Measurements from ENCODE around the gene MRPS15. TPM values are rescaled to one million over a fixed set of nuclear protein-coding genes. Genes with fewer than 3 reads are reported as not detected.
A peak's percentile ranks its signal among the peaks of the same experiment; 100 is the strongest.

The MRPS15 gene
- polyA plus RNA-seq, 10 donors, result 55.5 to 61.9 (median 58.8) TPM

DNA sequence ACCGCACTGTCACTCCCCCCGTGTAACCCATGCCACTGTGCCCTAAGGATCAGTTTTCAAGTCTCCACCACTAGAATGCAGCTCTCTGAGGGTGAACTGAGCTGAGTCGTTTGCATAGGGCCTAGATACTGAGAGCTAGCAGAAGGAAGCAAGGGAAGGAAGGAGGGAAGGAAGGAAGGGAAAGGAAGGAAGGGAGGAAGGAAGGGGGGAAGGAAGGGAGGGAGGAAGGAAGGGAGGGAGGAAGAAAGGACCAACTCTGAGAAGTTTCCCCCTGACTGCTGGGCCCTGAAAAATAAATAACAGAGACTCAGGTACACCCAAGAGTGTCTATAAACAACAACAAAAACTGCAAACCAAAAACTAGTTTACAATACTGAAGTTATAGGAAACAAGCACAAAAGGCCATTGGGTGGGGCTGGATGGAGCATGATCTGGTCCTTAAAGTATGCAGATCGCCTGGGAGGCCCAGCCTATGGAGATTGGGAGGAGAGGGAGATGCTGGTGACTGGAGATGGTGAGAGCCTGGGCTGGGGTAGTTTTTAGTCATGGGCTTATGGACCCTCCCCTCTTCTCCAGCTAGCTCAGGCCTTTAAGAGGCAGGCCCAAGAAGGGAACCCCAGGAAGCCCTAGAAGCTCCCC, 1.7 kb upstream of the MRPS15 start:
- DNase-seq, result peak in 1 of 3 donors; percentile 21

DNA sequence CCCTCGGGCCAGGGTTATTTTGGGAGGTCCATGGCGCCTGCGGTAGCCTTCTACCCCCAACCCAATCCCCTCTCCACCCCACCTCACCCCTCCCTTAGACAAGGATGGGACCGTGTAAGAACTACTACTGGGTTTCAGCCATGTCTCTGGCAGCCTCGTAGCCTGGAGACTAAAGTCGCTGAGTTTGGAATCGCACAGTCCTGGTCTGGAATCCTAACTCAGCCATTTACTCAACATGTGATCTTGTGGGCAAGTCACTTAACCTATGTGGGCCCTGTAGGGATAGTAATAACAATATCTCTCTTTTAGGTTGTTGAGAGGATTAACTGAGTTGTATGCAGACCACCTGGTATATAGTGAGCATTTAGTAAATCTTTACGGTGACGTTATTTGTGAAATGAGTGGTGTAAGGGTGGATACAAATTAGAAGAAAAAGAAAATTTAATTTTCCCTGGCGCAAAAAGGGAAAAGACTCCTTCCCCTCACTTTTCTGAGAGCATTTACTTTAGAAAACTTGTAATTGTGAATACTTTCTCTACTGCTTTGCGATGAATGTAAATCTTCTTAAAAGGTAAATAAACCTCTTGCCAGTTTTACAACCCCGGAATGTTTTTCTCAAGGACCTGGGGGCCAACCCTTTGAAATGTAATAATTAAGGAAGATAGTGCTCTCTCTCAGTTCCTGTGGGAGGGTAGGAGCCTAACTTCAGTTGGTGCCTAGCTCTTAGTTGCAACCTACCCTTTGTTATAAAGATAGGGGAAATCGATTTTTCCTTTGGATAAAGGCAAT, 615 bp upstream of the MRPS15 start:
- no peak for DNase-seq

DNA sequence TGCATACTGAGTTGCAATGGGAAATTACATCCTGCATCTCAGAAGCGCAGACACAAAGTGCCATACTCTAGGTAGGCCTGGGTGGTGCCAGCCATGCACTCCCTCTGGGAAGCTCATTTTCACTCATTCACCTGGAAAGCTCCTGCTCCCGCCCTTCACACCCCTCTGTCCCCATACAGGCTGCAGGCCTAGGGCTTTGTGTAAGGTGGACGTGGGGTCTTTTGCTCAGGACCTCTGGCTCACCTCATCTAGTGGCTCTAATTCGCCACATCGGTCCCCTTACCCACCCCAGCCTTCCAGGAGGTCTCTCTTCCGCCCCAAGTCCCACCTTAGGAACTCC, 751 bp downstream of the MRPS15 start:
- DNase-seq, result no peak

DNA sequence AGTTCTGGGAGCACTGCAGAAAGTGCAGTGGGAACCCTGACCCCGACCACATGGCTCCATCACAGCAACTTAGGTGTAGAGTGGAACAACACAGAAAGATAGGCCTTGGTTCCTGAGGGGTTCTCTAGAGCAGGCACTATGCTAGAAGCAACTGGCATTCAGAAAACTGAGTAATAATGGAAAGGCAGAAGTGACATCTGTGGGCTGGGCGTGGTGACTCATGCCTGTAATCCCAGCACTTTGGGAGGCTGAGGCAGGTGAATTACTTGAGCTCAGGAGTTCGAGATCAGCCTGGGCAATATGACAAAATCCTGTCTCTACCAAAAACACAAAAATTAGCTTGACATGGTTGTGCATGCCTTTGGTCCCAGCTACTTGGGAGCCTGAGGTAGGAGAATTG, 5.3 kb downstream of the MRPS15 start:
- DNase-seq, result no peak

DNA sequence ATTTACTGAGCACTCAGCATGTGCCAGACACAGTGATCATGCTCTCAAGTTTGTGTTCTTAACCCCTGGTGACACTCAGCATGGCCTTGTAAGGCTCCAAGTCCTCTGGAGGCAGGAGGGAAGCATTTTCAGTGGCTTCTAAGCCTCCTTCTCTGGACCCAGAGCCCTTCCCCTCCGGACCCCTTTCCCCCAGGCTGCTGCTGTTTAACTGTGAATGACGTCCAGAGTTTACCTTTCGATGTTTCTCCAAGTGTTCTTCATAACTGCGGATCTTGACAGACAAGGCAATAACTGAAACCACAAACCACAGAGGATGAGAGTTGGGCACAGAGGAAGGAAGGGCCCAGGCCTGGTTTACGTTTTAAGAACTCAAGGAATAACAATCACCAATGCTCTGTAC, 6.5 kb downstream of the MRPS15 start:
- no peak for DNase-seq

DNA sequence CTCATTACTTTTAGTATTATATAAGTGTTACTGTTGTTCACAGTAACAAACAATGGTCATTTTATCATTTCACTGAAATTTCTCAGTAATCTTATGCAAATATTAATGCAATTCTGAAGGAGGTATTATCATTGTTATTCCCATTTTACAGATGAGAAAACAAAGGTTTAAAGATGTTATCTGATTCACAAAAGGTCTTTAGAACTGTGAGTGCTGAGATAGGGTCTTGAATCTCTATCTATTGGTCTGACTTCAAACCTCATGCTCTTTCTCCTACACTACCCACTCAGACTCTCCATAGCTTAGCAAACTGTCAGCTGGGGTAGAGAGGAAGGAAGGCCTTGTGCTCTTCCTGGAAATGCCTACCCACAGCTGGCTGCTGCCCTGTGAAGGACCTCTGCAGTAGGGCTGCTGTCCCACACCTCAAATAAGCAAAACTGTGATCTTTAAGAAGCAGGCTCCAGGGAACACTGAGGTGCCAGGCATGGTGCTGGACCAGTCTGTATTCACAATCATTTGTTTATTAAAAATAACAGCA, 7.7 kb downstream of the MRPS15 start:
- DNase-seq, result no peak

DNA sequence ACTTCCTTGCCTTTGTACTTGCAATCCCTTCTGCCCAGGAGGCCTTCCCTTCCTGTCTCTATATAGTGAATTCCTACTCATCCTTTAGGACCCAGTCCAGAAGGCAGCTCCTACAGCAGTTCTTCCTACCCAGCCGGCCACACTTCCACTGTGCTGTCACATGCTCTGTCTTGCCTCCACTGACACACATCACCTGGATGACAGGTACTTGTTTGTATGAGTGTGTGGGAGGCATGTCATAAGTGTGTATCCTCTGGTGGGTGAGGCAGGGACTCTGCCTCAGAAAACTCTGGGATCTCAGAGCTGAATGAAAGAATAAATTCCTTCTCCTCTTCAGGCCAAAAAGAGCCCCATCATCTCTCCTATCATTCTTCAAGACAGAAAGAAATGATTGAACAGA, 8.8 kb downstream of the MRPS15 start:
- DNase-seq, result no peak

DNA sequence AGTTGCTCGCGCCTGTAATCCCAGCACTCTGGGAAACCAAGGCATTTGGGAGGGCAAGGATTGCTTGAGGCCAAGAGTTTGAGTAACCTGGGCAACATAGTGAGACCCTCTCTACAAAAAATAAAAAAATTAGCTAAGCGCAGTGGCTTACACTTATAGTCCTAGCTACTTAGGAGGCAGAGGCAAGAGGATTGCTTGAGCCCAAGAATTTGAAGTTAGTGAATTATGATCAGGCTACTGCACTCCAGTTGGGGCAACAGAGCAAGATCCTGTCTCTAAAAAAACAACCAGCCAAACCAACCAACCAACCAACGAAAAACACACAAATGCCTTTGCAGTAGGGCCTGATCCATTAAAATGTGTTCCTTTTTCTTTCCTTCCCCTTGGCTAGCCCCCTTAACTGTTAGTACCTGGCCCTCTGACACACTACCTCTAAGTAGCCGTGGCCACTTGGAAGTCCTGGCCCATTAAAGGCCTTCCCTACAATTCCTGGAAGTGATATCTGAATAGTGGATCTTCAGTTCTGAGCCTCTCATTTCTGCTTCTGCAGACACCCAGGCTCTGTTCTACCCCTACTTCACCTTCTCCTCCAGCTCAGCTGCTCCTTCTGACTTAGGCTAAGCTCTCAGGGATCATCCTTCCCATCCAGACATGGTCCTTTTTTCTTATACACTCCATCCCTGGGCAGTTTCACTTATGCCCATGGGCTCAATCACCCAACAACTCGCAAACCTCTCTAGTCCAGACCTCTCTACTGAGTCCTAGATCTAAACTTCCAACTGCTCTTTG, 10.4 kb downstream of the MRPS15 start:
- no peak for DNase-seq

DNA sequence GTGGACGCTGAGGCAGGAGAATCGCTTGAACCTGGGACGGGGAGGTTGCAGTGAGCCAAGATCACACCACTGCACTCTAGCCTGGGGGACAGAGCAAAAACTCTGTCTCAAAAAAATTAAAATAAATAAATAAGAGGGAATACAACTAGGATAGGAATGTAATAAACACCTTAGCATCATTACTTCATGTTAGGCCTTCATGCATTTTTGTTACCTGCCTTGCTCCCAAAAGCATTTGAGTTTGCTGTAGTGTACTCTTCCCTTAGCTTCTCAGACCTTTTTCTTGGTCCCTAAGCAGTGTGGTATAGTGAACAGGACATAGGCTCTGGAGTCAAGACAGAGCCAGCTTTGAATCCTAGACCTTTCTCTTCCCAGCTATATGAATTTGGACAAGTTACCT, 11.1 kb downstream of the MRPS15 start:
- no peak for DNase-seq

DNA sequence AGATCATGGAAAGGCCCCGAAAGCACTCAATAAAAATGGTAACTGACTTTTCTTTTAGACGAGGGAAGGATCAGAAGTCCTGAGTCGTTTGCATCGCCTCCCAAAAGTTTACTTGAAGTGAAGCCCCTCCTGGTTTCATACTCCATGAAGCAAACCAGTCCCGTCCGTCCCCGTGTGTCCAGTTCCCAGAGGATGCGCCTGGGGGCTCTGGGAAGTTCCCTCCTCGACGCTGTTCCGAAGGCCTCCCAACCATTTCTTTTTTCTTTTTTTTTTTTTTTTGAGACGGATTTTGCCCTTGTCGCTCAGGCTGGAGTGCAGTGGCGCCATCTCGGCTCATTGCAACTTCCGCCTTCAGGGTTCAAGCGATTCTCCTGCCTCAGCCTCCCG, 13.3 kb downstream of the MRPS15 start:
- no peak for DNase-seq

DNA sequence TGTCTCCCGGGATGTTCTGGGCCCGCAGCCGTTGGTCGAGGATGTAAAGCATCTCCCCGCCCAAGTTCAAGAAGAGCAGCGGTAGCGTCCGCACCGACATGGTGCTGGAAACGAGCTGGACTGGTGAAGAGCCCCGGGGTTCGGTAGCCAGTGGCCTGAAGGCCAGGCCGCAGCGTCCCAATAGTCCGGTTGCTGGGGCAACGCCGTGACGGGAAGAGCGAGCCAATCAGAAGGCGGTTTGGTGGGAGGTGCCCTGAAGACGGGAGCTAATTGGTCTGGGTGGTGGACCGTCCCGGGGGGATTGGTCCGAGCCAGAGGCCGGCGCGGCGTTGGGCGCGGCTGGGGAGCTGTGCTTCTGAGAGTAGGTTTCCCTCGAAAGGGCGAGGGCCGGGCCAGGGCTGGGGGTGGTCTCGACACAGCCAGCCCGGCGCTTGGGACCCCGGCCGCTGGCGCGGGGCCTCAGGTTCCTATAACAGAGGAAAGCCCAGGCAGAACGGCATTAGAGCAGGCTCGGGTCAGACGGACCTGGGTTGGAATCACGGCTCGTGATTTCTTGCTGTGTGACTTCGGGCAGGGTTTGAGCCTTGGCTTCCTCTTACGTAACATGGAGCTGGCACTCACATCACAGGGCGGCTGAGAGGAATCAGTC, 13.8 kb downstream of the MRPS15 start, which contains the start of gene OSCP1:
OSCP1 (minus strand) TSS at position 182 of the 649 bp plus-strand sequence; CDS start at position 100, 82 bp downstream.
- peak; percentile 96 to 98 (median 97) for DNase-seq

DNA sequence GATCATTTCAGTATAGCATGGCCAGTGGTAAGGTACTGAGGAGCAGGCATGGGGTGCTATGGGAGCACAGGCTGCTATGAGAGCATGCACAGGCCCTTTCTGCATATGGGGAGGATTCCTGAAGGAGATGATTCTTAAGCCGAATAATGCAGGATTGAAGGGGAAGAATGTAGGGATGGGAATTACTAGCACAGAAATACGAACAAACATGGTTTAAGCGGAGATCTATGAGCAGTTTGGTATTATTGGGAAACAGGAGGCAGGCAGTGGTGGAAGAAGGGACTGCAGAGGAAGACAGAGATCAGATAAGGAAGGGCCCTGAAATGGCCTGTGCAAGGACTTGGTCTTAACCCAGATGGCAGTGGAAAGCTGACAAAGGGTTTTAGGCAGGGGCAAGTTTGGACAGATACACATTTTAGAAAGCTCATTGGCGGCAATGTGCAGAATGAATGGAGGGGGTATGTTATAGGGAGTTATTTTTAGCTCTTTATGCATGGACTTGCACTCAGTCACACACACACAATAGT, 15.6 kb downstream of the MRPS15 start:
- DNase-seq, result no peak

DNA sequence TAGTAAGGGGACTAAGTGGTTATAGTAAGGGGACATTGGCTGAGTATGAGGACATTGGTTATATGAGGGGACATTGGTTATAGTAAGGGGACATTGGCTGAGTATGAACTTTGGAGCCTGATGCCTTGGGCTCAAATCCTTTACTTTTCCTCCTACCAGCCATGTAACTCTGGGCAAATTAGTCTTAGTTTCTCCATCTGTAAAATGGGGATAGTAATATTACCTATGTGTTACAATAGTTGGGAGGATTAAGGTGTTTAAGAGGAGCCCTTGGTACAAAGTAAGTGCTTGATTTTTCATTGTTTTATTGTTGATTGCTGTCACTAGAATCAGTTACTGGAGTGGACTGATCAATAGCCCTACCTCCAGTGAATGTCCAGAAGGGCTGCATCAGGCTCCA, 16.7 kb downstream of the MRPS15 start:
- DNase-seq, result no peak

DNA sequence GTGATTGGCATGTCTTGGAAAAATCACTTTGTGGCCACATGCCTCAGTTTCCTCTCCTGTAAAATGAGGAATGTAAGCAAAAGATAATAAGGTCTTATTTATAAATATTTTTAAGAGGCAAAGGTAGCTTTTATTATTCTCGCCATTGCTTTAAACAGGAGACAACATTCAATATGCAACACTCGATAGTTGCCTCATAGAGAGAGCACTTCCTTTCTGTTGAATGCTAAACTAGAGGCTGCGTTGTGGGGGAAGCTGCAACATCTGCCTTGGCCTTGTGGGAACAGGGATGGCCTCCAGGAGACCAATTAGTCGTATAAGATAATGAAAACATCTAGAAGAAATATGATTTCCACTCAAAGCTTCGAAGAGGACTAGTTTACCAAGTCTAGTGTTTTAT, 17.4 kb downstream of the MRPS15 start:
- DNase-seq, result no peak

DNA sequence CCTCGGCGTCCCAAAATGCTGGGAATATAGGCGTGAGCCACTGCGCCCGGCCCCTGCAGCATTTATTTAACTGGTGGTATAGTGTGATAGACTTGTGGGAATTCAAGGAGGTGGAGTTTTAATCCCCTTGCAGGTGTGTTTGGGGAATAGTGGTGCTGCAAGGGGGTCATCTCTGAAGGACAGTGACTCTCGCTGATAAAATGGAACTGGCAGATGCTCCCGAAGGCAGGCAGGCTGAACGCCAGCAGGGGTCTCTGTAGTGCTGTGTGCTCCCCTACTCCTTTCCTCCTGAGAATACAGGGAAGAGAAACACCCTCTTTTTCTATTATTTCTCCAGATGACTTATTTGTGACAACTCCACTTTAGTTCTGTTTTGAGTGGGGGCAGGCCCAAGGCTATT, 17.9 kb downstream of the MRPS15 start:
- peak in 1 of 3 donors; percentile 22 for DNase-seq

DNA sequence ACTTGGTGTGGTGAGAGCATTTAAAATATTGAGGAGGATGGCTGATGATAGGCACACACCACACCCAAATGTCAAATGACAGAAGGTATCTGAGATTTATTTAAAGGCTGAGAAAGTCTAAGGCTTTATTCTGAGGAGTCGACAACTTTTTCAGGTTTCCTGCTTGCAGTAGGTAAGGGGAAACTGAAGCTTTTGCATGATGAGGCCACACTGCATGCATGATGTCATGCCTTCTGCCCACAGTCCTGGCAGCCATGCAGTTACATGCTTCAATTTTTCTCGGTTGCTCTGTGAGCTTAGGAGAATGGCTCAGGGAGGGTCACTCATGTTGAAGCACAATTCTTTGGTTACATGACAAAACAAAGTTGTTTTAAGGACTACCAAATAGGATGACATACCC, 20.9 kb downstream of the MRPS15 start:
- DNase-seq, result no peak

DNA sequence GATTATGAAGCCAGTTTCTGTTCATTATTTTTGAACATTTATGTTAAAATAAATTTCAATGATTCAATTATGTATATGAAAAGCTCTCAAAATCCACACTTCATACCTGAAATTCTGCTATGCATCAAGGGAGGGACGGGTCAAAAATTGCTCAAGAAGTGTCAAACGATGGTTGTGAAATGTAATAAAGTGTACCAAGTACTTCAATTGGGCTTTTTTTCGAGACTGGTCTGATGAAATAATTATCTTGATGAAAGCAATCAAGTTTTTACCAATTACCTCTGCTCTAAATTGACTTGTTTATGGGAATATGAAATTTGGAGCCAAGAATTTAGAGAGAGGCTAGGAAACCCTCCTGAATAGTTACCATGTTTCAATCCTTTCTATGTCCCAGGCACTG, 21.8 kb downstream of the MRPS15 start:
- DNase-seq, result no peak

DNA sequence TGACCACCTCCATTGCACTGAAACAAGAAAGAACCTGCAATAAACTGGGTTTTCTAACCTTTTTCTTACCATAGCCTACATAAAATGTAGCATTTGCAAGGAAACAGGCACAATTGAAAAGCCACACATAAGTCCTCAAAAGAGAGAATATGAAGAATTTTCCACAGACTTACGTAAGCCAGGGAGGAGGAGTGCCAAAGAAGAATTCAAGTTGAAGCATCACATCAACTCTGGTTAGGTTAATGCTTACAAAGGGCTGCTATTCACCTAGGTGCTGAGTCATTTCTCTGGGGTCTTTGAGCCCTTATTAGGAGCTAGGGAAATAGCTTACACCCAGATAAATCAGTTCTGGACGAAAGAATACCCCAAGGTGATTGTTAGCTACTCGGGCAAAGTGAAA, 23.5 kb downstream of the MRPS15 start:
- no peak for DNase-seq

DNA sequence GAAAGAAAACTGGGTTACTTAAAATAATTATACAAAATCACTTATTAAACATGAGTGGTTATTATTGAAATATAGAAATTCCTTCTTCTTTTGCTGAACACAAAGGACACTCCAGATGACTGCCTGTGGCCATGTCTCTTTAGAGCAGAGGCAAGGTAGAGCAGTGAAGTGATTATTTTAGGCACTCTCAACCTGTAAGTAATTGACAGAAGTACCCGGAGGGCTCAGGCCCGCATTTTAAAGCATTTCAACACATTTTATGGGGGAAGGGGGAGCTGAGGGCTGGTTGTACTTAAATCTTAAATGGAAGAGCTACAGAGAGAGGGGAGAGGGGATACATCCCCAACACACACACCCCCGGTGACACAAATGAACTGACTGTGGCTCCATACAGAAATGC, 24.1 kb downstream of the MRPS15 start:
- no peak for DNase-seq

DNA sequence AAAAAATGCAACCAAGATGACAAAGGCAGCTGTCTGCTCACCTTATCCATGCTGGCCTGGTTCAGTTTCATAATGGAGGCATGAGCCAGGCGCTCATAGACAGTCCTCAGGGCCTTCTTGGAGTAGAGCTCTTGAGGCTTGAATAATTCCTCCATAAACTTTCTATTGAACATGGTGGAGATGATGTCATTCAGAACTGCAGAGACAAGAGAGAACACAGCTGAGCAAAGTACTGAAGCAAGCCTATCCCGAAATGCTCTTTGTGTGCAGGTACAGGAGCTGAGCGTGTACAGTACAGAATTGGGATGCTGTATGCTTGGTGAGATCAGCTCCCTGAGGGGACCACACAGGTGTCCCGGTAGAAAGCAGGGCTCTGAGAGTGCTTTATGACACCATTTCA, 25.5 kb downstream of the MRPS15 start:
- DNase-seq, result no peak

DNA sequence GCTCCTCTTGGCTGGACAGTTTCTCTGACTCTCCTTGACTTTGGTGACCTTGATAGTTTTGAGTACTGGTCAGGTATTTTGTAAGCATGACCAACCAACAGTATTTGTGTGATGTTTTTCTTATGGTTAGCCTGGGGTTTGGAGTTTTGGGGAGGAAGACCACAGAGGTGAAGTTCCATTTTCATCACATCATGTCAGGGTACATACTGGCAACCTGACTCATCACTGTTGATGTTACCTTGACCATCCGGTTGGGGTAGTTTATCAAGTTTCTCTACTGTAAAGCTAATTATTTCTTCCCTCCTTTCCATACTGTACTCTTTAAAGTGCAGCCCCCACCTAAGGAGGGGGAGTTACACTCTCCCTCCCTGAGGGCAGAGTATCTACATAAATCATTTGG, 27.4 kb downstream of the MRPS15 start:
- no peak for DNase-seq

DNA sequence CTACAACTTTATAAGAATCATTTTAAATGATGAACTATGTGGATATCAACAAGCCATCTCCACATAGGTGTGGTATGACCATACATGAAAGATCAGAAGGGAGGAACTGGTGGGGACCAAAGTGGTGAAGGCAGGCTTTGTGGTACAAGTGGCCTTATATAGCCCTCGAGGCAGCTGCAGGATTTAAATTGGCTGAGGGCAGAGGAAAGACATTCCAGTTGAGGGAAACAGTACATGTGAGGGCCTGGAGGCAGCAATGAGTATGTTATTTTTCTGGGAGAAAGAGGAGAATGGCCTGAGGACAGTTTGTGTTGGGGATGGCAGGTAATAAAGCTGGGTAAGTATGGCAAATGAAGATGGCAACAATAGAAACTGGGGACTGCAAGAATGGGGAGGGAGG, 31.1 kb downstream of the MRPS15 start:
- no peak for DNase-seq

Measured in muscle of back (tissue), 11 donors.